Ureter (tissue), 1 donor: ENCODE results near the gene NUDT3. TPM values are rescaled to one million over a fixed set of nuclear protein-coding genes. Genes with fewer than 3 reads are reported as not detected.

Experiments
- DNase-seq: peaks from one replicate; pipeline ENCODE4 v3.0.0-alpha.2; 2020; ENCODE audit warnings: low spot score
- total RNA-seq: library from RNA; stranded (reverse); gene quantifications from one replicate; pipeline ENCODE4 v1.2.4, GENCODE V29; 2023
- donor health status: DM: yes; HTN: yes; CAD: no.

Gene NUDT3
- total RNA-seq, 1 donor from 2014 or later: 57.0 TPM

GRCh38 chr6:34239893-34240292 is 152.6 kb downstream of the NUDT3 start:
- no peak for DNase-seq

GRCh38 chr6:34239500-34239825 is 153.0 kb downstream of the NUDT3 start:
- DNase-seq: no peak

DNA sequence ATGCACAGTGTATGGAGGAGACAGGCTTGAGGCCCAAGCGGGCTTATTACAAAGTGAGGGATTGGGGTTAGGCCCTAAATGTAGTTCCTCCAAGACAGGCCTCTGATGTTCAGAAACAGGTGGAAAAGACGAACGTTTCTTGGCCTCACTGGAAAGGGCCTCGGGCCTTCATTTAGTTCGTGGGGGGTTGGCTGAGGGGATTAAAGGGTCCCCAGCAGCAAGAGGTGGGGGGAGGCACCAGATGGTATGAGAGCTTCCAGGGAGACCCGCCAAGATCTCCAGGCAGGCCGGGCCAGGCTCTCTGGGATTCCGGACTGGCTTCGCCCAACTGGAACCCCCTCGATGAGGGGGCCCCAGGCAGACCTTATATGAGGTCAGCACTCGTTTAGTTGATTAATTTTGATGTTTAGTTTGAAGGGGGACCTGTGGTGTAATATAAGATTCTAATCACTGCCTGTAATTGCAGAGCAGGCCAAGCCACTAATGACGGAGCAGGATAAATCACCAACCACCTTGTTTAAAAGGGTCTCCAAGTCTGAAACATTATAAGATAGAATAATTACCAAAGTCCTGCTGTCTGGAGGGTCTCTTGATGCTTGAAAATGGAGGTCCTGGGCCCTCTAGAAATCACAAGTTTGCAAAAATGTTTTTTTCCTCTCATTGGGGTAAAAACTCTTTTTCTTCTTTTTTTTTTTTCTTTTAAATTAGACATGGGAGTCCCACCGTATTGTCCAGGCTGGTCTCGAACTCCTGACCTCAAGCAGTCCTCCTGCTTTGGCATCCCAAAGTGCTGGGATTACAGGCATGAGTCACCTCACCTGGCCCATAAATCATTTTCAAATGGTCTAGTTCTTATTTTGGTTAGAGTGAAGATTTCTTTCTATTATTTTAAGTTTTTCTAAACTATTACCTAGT is 153.6 kb downstream of the NUDT3 start:
- DNase-seq: no peak

DNA sequence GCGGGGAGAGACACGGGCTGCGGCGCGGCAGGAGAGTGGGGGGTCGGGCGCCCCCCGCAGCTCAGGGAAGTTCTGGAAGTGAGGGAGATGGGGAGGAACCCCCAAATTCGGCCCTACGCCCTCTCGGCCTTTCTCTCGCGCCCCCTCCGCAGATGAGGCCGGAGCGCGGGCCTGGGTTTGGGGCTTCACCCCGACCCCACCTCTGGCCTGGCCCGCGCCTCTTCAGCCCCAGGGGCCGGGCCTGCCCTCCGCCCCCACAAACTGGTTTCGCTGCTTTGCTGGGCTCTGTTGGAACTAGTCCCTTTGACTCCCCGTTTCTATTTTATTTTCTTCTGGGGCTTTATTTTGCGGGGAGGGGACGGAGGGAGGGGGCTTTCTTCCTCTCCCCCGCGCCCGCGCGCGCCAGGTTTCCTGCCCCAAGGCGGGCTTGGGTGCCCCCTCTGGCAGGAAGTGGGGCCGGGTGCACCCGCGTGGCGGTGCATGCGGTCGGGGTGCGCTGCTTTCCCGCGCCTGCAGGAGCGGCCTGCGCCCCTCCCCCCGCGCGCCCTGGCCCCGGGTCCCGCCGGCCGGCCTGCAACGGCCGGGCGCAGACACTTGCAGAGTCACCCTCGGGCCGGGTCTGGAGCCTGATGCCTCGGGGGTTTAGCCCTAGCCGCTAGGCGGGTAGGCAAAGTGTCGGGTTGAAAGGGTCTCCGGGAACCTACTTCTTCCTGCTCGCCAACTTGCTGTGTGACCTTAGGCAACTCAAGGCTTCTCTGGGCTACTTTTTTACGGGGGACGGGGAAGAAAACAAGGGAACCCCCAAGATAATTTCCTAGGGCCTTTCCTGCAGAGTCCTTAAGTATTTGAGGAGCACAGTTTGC is 154.5 kb downstream of the NUDT3 start:
- DNase-seq: no peak

- peak; percentile 42 for DNase-seq
Measured at GRCh38 chr6:34237316-34237721, 155.2 kb downstream of the NUDT3 start.

DNA sequence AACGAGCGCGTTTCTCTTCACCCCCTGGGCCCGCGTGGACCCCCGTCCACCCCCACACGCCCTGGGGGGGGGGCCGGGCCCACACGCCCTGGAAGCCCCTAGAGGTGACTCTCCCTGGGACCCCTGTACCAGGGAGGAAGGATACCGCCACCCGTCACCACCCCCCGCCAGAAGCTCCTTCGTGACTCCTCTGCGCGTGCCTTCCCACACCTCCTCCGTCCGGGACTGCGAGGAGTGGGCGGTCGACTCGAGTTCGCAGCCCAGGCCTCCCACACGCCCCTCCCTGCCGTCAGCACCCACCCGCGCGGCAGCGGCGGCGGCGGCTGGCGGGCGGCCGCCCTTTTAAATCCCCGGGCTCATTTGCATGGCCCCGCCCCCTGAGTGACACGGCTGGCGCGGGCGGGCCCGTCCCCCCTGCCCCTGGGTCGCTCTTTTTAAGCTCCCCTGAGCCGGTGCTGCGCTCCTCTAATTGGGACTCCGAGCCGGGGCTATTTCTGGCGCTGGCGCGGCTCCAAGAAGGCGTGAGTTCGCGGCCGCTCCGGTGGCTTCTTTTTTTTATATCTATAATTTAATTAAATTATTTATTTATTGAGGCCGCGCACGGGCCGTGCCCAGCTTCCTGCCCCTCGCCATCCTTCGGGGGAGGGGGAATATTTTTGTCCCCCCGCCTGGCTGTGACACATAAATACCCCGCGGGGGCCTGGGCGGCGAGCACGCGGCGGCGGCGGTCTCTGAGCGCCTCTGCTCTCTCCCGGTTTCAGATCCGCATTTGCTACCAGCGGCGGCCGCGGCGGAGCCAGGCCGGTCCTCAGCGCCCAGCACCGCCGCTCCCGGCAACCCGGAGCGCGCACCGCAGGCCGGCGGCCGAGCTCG is 155.8 kb downstream of the NUDT3 start, which contains the start of gene HMGA1:
Gene HMGA1, plus strand, starts transcription at position 431 of the 873 bp plus-strand sequence. CDS start 3,908 bp downstream, outside the sequence.
- peak; percentile 90 for DNase-seq

GRCh38 chr6:34236131-34236442 is 156.4 kb downstream of the NUDT3 start:
- no peak for DNase-seq

DNA sequence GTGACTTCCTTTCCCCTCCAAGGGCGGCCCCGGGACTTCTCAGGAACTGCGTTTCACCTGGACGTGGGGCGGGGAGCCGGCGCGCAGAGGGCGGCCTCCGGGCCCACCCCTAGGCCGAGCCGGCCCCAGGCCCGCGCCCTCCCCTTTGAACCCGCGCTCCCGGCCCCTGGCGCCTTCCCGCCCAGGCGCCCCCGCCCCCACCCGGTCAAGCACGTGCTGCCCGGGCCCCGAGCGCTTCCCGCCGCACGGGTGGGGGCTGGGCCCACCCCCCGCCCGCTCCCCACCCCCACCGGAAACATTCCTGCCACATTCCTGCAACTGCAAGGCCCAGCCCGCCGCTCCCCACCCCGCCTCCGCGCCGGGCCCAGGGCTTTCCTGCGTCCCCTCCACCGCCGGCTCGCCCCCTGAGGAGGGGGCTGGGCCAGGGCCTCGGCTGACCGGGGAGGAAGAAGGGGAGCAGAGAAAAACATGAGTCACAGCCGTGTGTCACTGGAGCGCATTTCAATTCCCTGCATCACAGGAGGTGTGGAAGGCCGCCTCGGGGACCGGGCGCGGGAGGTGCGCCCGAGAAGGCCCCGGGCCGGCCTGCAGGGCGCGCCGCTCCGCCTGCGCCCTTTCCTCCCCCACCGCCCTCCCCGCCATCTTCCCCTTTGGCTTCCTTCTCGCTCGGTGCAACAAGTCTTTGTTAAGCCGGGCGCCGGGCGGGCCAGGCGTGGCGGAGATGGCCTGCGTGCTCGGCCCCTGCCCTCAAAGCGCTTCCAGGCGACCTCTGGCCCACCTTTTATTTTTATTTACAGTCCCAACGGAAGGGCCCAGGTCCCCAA is 156.9 kb downstream of the NUDT3 start:
- DNase-seq: peak; percentile 76

DNA sequence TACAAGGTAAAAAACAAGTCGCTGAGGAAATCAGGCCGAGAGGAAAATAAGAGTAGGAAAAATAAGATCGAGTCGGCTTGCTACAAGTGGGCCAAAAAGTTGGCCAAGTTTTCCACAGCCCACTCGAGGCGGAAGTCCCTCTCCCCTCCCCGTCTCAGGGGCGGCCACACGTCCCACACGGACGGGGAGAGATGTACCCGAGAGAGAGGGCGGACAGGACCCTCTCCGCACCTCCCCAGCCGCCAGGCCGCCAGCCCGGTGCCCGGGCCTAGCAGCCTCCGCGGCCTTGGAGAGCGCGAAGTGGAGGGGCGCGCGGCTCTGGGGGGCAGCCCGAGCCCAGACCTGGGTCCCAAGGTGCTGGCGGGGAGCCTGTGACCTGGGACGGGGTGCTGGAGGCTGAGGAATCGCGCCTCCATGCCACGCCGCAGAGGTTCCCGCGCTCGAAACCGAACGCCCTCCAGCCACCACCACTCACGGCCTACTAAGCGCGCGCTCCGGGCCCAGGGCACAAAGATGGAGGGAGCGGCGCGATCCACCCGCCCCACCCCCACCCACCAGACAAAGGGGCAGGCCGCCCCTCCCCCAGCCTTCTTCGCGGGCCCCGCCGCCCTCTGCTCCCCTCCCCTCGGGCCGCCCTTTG is 157.7 kb downstream of the NUDT3 start:
- no peak for DNase-seq

GRCh38 chr6:34233867-34234266 is 158.6 kb downstream of the NUDT3 start:
- DNase-seq: no peak

DNA sequence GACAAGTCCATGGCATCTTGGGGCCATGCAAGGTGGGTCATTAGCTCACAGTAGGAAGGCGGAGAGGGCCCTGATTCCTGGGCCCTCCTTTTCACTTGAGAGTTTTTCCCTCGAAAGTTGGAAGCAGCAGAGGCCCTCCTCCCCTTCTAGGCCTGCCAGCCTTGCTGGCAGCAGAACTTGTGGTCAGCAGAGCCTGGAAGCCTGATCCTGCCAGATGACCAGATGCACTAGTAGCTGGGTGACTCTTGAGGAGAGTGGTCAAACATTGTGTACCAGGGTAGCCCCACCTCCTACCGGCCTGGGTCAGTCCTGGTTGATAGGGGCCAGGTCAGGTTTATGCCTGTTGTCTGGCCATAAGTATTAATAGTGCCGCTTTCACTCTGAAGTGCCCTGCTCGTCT is 159.6 kb downstream of the NUDT3 start:
- DNase-seq: no peak

- no peak for DNase-seq
Measured at GRCh38 chr6:34231566-34232336, 160.7 kb downstream of the NUDT3 start.

- no peak for DNase-seq
Measured at GRCh38 chr6:34230653-34231371, 161.7 kb downstream of the NUDT3 start.

GRCh38 chr6:34229877-34230276 is 162.6 kb downstream of the NUDT3 start:
- no peak for DNase-seq

Other genes starting within 250 kb of the NUDT3 start
- gene GRM4, start 246.6 kb downstream of the NUDT3 start, total RNA-seq: 0.21 TPM
- 88.0 TPM for gene HMGA1, start 155.8 kb downstream of the NUDT3 start, total RNA-seq
- 43.2 TPM for gene SMIM29, start 143.7 kb downstream of the NUDT3 start, total RNA-seq
- gene RPS10, start 33.4 kb upstream of the NUDT3 start, total RNA-seq: 1,781 TPM
- 1.9 TPM for gene PACSIN1, start 73.4 kb upstream of the NUDT3 start, total RNA-seq
- gene SPDEF, start 163.7 kb upstream of the NUDT3 start, total RNA-seq: 3.5 TPM